ENCODE results near the gene DUSP16.
A peak's percentile ranks its signal among the peaks of the same experiment; 100 is the strongest.
"Not testable (repeated sequence)": the region's sequence is repeated elsewhere in the genome, so short reads cannot be mapped to it uniquely, and the experiment has no call there.

The DUSP16 gene

DNA sequence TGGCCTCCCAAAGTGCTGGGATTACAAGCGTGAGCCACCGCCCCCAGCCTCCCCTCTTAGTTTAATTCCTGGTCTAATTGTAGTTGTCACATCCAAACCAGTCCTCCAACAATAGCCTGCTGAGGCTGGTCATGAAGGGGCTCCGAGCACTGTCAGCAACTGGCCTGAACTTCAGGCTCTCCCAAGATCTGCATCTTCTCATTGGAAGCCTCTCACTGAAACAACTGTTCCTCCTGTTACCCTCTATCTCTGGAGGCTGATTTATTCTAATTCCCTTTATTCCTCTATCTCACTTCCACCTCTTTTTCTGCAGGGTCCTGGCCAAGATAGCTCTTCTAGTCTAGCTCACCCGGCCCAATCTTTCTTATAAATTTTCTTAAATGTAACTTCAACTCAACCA lies 89.4 kb downstream of the DUSP16 start:
- ChIA-PET POLR2A (interaction anchor here (1.1 to 1.2 kb wide), 2 partner anchors 86 to 116 kb away, joined by 3 read pairs; partner anchors contain the start of gene BORCS5), CTCF (interaction anchor here (0.6 kb wide), 2 partner anchors 12 to 99 kb away, joined by 3 read pairs; no protein-coding TSS in a partner anchor)
- no peak for TF ChIP-seq HDGF (IDR thresholded peaks at IDR 0.05; ENCODE audit: borderline replicate concordance)
- TF ChIP-seq FOXK2 (IDR thresholded peaks at IDR 0.05): no peak
- TF ChIP-seq FOXM1 (IDR thresholded peaks at IDR 0.05; ENCODE audit: borderline replicate concordance): no peak
- TF ChIP-seq NFRKB (IDR thresholded peaks at IDR 0.05): no peak
- no peak for TF ChIP-seq L3MBTL2 (conservative IDR thresholded peaks at IDR 0.05)
- TF ChIP-seq SP1 (IDR thresholded peaks at IDR 0.05): no peak
- TF ChIP-seq, protein P1, sequence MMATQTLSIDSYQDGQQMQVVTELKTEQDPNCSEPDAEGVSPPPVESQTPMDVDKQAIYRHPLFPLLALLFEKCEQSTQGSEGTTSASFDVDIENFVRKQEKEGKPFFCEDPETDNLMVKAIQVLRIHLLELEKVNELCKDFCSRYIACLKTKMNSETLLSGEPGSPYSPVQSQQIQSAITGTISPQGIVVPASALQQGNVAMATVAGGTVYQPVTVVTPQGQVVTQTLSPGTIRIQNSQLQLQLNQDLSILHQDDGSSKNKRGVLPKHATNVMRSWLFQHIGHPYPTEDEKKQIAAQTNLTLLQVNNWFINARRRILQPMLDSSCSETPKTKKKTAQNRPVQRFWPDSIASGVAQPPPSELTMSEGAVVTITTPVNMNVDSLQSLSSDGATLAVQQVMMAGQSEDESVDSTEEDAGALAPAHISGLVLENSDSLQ (IDR thresholded peaks at IDR 0.05): no peak
- no peak for TF ChIP-seq FOXA1 (IDR thresholded peaks at IDR 0.05)
- TF ChIP-seq SUZ12 (IDR thresholded peaks at IDR 0.05): no peak
- no peak for TF ChIP-seq CTBP1 (IDR thresholded peaks at IDR 0.05; ENCODE audit: borderline replicate concordance)
- TF ChIP-seq ZNF384 (IDR thresholded peaks at IDR 0.05): no peak
- no peak for TF ChIP-seq LEF1 (IDR thresholded peaks at IDR 0.05; ENCODE audit: borderline replicate concordance)
- no peak for TF ChIP-seq BHLHE40 (IDR thresholded peaks at IDR 0.05; ENCODE audit: borderline replicate concordance)
- TF ChIP-seq TARDBP (IDR thresholded peaks at IDR 0.05): no peak
- TF ChIP-seq ELF4 (IDR thresholded peaks at IDR 0.05): no peak
- TF ChIP-seq ARNT (IDR thresholded peaks at IDR 0.05): no peak
- DNase-seq (ENCODE audit: extremely low spot score): no peak

DNA sequence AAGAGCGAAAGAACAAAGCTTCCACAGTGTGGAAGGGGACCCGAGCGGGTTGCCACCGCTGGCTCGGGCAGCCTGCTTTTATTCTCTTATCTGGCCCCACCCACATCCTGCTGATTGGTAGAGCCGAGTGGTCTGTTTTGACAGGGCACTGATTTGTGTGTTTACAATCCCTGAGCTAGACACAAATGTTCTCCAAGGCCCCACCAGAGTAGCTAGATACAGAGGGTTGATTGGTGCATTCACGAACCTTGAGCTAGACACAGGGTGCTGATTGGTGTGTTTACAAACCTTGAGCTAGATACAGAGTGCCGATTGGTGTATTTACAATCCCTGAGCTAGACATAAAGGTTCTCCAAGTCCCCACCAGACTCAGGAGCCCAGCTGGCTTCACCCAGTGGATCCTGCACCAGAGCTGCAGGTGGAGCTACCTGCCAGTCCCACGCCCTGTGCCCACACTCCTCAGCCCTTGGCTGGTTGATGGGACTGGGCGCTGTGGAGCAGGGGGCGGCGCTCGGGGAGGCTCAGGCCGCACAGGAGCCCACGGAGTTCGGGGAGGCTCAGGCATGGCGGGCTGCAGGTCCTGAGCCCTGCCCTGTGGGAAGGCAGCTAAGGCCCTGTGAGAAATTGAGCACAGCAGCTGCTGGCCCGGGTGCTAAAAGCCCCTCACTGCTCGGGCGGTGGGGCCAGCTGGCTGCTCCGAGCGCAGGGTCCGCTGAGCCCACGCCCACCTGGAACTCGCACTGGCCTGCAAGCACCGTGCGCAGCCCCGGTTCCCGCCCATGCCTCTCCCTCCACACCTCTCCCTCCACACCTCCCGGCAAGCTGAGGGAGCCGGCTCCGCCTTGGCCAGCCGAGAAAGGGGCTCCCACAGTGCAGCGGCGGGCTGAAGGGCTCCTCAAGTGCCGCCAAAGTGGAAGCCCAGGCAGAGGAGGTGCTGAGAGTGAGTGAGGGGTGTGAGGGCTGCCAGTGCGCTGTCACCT lies 90.4 kb downstream of the DUSP16 start:
- POLR2A ChIA-PET; DNase-seq (ENCODE audit: extremely low spot score); CTCF ChIA-PET: not testable (repeated sequence)
- TF ChIP-seq, protein P1 (IDR thresholded peaks at IDR 0.05): peak; percentile 40; the same call in 1 of the 2 replicates

DNA sequence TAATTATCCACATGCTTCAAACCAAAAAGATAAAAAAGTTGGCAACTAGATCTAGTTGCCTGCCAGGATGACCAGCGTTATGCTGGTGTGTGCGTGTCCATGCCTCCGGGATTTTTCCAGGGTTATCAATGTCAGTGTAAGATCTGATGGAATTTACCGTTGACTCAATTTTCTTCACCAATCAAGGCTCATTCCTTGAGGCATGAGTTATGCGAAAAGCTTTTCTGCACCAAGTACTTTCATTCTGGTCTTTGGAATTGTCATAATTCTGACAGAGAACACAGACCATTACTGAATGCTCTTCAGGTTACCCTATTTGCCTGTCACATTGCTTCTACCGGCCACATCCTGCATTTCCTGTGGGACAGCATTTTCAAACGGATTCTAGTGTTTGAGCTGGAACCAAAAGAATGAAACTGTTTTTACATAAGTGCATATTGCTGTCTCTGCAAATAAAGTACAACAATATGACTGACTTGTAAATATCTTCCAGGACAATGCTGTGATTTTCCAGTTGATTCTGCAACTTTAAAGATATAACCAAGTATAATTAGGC lies 91.8 kb downstream of the DUSP16 start:
- DNase-seq (ENCODE audit: extremely low spot score): no peak
- TF ChIP-seq FOXK2 (IDR thresholded peaks at IDR 0.05) (no peak), HDGF (IDR thresholded peaks at IDR 0.05; ENCODE audit: borderline replicate concordance) (no peak)
- ChIA-PET POLR2A (no interaction called here), CTCF (no interaction called here)

DNA sequence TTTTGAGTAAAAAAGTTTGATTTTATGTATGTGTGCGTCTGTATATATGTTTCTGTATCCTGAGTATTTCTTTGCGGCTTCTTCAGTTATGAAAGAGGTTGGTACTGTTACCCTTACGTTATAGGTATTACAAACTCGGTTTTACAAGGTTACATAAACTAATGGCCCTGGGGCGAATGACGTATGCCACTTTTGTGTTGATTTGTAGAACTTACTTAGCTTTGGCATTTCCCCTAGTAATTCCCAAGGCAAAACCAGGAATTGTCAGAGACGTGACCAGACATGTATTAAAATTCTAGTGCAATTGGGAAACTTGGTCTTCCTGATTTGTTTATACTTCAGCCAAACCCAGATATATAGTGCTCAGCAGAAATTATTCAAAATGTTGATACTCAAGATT lies 93.3 kb downstream of the DUSP16 start:
- TF ChIP-seq SUZ12 (IDR thresholded peaks at IDR 0.05) (no peak), NFRKB (IDR thresholded peaks at IDR 0.05) (no peak), FOXA1 (IDR thresholded peaks at IDR 0.05) (no peak), CTBP1 (IDR thresholded peaks at IDR 0.05; ENCODE audit: borderline replicate concordance) (no peak), HDGF (IDR thresholded peaks at IDR 0.05; ENCODE audit: borderline replicate concordance) (no peak), ARNT (IDR thresholded peaks at IDR 0.05) (no peak), TARDBP (IDR thresholded peaks at IDR 0.05) (no peak), ELF4 (IDR thresholded peaks at IDR 0.05) (no peak)
- no peak for DNase-seq (ENCODE audit: extremely low spot score)
- POLR2A ChIA-PET: no interaction called here
- CTCF ChIA-PET: no interaction called here

DNA sequence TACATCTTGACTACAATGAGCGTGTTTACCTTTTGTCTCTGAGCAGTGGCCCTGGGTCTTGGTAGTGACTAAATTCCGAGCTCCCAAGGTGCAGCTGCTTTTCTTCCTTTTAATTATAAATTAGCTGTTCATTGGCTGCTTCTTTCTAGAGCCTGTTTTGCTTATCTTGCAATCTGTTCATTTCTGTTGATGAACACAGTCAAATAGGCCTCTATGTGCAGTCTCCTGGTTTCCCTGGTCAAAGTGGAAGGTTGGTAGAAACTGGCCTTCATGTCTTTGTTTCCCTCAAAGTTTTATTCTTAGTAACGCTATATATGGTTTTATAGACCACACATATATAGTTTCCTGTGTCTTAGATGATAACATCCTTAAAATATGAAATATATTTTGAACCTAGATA lies 94.1 kb downstream of the DUSP16 start:
- DNase-seq (ENCODE audit: extremely low spot score): no peak
- ChIA-PET POLR2A (no interaction called here), CTCF (no interaction called here)
- TF ChIP-seq ELF4 (IDR thresholded peaks at IDR 0.05) (no peak), FOXM1 (IDR thresholded peaks at IDR 0.05; ENCODE audit: borderline replicate concordance) (no peak), LEF1 (IDR thresholded peaks at IDR 0.05; ENCODE audit: borderline replicate concordance) (no peak), ZNF384 (IDR thresholded peaks at IDR 0.05) (no peak), L3MBTL2 (conservative IDR thresholded peaks at IDR 0.05) (no peak), HDGF (IDR thresholded peaks at IDR 0.05; ENCODE audit: borderline replicate concordance) (no peak), FOXK2 (IDR thresholded peaks at IDR 0.05) (no peak)

DNA sequence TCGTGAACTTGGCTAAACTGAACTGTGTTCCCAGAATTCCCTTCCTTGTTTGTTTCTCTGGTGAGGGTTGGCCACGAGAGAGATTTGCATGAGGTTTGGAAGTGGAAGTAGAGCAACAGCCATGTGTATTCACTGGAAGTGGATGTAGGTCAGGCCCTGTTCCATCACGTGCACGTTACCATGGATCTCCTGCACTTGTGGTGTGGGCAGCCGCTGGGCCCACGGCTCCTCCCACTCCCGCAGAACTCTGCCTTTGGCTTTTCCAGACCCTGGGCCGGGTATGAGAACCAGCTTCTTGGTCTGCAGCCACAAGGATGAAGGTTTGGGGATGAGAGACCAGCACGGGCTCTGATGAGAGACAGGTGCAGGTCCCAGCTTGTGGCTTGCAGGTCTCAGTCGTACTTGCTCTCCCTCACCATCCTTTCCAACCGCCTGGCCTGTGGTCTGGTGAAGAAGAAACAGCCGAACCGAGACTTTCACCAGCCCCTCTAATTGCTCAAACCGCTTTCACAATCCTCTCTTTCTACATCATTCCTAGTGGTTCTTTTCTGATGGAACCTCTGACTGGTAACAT lies 94.9 kb downstream of the DUSP16 start:
- POLR2A ChIA-PET: no interaction called here
- DNase-seq (ENCODE audit: extremely low spot score): no peak
- CTCF ChIA-PET: no interaction called here
- TF ChIP-seq NFRKB (IDR thresholded peaks at IDR 0.05) (no peak), FOXM1 (IDR thresholded peaks at IDR 0.05; ENCODE audit: borderline replicate concordance) (no peak), FOXK2 (IDR thresholded peaks at IDR 0.05) (no peak), LEF1 (IDR thresholded peaks at IDR 0.05; ENCODE audit: borderline replicate concordance) (no peak), BHLHE40 (IDR thresholded peaks at IDR 0.05; ENCODE audit: borderline replicate concordance) (no peak), L3MBTL2 (conservative IDR thresholded peaks at IDR 0.05) (no peak), SP1 (IDR thresholded peaks at IDR 0.05) (no peak), HDGF (IDR thresholded peaks at IDR 0.05; ENCODE audit: borderline replicate concordance) (no peak)

DNA sequence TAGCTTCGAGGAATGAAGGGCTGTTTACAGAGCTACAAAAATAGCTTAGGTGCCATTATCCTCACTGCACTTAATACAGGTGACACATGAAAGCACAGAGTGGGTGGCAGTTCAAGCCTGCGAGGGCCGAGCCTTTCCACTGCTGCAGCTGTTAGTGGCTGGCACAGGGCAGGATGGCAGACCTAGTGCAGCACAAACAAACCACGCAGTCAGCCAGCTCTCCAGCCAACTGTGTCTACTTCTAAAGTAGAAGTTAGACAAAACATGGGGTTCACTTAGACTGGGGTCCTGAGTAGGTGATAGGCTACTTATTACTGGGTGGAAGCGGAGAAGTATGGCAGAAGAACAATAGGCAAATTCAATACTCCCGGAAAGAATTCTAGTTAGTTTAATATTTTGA lies 95.4 kb downstream of the DUSP16 start:
- TF ChIP-seq ELF4 (IDR thresholded peaks at IDR 0.05): no peak
- no peak for TF ChIP-seq ARNT (IDR thresholded peaks at IDR 0.05)
- TF ChIP-seq CTBP1 (IDR thresholded peaks at IDR 0.05; ENCODE audit: borderline replicate concordance): no peak
- no peak for TF ChIP-seq ZNF384 (IDR thresholded peaks at IDR 0.05)
- TF ChIP-seq FOXA1 (IDR thresholded peaks at IDR 0.05): no peak
- TF ChIP-seq TARDBP (IDR thresholded peaks at IDR 0.05): no peak
- no peak for TF ChIP-seq FOXM1 (IDR thresholded peaks at IDR 0.05; ENCODE audit: borderline replicate concordance)
- no peak for TF ChIP-seq L3MBTL2 (conservative IDR thresholded peaks at IDR 0.05)
- TF ChIP-seq, protein P1 (IDR thresholded peaks at IDR 0.05): no peak
- no peak for TF ChIP-seq LEF1 (IDR thresholded peaks at IDR 0.05; ENCODE audit: borderline replicate concordance)
- no peak for TF ChIP-seq SP1 (IDR thresholded peaks at IDR 0.05)
- TF ChIP-seq SUZ12 (IDR thresholded peaks at IDR 0.05): no peak
- no peak for TF ChIP-seq BHLHE40 (IDR thresholded peaks at IDR 0.05; ENCODE audit: borderline replicate concordance)
- no peak for TF ChIP-seq HDGF (IDR thresholded peaks at IDR 0.05; ENCODE audit: borderline replicate concordance)
- TF ChIP-seq NFRKB (IDR thresholded peaks at IDR 0.05): no peak
- no peak for TF ChIP-seq FOXK2 (IDR thresholded peaks at IDR 0.05)
- no peak for DNase-seq (ENCODE audit: extremely low spot score)
- POLR2A ChIA-PET: no interaction called here
- CTCF ChIA-PET: no interaction called here

Measured in HEK293T (cell line).